ENCODE measurements around the gene HSPBP1. TPM values are rescaled to one million over a fixed set of nuclear protein-coding genes. Genes with fewer than 3 reads are reported as not detected.

Gene HSPBP1
- total RNA-seq, 1 donor from 2014 or later: 30.1 TPM

- no peak for DNase-seq (ENCODE audit: low read depth, low spot score)
Measured at GRCh38 chr19:55275851-55276719, 3.8 kb downstream of the HSPBP1 start.

DNA sequence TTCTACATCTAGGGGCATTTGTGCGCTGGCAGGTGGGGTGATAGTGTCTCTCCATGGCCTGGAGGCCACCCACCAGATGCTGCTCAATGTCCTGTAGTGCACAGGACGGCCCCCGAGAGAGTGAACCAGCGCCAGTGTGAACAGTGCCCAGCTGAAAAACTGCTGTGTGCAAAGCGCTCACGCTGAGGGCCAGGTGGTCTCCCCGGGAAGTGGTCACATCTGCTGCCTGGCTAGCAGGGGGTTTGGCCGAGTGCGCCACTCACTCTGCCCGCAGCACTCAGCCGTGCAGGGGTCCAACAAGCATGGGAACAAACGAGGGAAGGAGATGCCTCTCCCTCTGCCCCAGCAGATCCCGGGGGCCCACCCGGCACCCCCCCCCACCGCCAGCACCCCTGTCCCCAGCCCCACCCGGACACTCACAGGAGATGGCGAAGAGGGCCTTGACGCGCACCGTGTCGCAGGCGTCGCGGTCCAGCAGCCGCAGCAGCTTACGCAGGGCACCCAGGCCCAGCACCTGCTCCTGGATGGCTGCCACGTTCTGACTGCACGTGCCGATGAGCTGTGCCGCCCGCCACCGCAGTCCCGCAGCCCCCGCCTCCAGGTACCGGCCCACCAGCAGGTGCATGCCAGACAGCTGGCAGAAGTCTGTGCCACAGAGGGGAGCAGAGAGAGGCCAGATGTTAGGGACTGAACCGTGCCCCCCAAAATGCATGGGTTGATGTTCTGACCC lies 5.8 kb downstream of the HSPBP1 start:
- no peak for DNase-seq (ENCODE audit: low read depth, low spot score)

GRCh38 chr19:55272142-55272541 lies 7.8 kb downstream of the HSPBP1 start:
- DNase-seq (ENCODE audit: low read depth, low spot score): no peak

DNA sequence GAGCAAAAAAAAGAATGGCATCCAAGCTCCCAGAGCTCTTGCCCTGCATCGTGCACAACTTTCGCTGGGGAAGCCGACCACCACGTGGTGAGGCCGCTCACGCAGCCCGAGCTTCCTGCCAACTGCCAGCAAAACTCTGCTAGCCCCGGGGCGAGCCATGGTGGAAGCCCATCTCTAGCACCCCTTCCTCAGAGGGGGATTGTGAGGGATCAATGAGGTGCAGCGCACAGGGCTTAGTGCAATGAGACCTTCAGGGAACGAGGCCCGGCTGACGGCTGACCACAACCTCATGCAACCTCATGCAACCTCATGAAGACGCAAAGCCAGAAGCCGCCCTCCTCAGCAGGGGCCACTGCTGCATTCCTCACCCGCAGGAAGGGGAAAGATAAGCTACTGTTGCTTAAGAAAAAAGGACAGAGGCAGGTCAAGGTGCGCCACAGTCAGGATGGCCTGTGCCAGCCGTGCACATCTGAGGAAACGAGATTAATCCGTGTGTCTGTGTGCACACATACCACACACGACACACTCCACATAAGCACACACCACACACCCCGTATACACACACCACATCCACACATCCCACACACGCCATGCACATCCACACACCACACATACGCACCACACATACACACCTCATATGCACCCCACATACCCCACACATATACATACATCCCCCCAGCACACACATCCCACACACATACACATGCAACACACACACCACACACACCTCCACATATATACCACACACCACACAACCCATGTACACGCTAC lies 9.6 kb downstream of the HSPBP1 start:
- no peak for DNase-seq (ENCODE audit: low read depth, low spot score)

GRCh38 chr19:55269299-55269698 lies 10.6 kb downstream of the HSPBP1 start:
- DNase-seq (ENCODE audit: low read depth, low spot score): no peak

GRCh38 chr19:55266840-55267239 lies 13.1 kb downstream of the HSPBP1 start:
- DNase-seq (ENCODE audit: low read depth, low spot score): no peak

GRCh38 chr19:55266404-55266803 lies 13.5 kb downstream of the HSPBP1 start:
- no peak for DNase-seq (ENCODE audit: low read depth, low spot score)

GRCh38 chr19:55265723-55266386 lies 14.1 kb downstream of the HSPBP1 start:
- no peak for DNase-seq (ENCODE audit: low read depth, low spot score)

- no peak for DNase-seq (ENCODE audit: low read depth, low spot score)
Measured at GRCh38 chr19:55265173-55265572, 14.7 kb downstream of the HSPBP1 start.

GRCh38 chr19:55264531-55264930 lies 15.4 kb downstream of the HSPBP1 start:
- DNase-seq (ENCODE audit: low read depth, low spot score): no peak

- no peak for DNase-seq (ENCODE audit: low read depth, low spot score)
Measured at GRCh38 chr19:55262359-55262758, 17.6 kb downstream of the HSPBP1 start.

DNA sequence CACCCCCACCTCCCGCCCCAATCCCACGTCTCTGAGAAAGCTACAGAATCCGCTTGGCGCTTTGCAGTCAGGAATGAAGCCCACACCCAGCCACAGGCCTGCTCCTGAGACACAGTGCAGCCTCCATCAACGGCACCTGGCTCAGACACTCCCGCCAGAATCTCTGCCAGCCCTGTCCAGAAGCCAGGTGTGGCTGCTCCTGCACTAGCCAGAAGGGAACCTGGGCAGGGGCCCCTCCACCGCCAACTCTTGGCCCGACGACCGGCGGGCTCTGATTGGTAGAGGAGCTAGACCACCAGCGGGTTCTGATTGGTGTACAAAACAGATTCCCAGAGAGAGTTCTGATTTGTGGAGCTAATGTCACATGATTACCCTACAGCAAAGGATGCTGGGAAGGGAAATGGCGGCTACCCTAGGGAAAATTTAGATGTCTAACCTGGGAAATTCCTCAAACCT lies 18.2 kb downstream of the HSPBP1 start:
- no peak for DNase-seq (ENCODE audit: low read depth, low spot score)

GRCh38 chr19:55259540-55260210 lies 20.2 kb downstream of the HSPBP1 start:
- DNase-seq (ENCODE audit: low read depth, low spot score): no peak

DNA sequence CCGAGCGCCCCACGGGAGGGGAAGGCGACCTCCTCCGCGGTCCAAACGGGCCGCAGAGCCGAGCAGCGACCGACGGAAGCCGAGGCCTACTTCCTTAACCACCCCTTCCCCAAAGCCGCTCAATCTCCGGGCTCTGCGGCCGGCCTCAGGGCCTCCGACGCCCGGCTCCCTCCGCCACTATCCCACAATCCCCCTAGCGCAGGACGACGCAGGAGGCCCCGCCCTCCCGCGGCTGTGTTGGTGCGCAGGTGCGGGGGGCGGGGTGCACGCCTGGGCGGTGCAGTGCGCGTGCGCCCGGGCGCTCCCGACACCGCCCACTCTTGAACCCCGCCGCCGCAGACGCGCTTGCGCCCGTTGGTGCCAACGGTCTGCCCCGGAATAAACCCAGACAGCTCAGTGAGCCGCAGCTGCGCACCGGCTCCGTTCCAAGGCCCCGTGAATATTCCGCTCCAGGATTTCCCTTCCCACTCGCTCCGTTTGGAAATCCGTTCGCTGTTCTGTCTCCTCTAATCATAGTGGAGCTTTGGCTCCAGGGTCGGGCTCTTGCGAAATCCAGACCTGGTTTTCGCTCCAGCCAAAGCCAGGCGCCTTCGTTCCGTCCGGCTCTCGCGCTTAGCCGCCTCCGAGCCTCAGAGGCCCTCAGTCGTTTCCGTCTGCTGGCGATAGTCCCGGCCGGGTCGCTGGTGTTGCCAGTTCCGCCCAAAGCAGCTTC lies 20.9 kb downstream of the HSPBP1 start, which contains the start of gene PPP6R1:
TSS of gene PPP6R1 (minus strand) at position 190 of the 712 bp plus-strand sequence. CDS start 11,914 bp downstream, outside the sequence.
- peak; percentile 99 for DNase-seq (ENCODE audit: low read depth, low spot score)

DNA sequence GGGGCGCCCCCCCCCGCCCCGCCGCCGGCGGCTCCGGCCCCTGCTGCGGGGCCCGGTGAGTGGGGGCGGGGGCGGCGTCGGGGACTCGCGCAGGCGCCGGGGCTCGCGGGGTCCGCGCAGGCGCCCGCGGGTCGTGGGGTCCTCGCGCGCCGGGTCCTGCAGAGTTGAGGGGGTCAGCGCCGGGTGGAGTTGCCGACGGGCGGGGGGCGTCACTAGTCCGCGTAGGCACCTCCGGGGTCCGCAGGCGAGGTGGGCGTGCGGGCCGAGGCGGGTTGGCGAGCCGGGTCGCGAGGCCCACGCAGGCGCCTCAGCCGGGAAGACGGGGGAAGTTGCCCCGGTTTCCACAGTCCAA lies 21.5 kb downstream of the HSPBP1 start:
- no peak for DNase-seq (ENCODE audit: low read depth, low spot score)

- no peak for DNase-seq (ENCODE audit: low read depth, low spot score)
Measured at GRCh38 chr19:55257461-55258420, 22.2 kb downstream of the HSPBP1 start.

GRCh38 chr19:55256562-55257460 lies 23.1 kb downstream of the HSPBP1 start:
- DNase-seq (ENCODE audit: low read depth, low spot score): no peak
